KOPT-K1 (cell line): ENCODE results near the gene MAGEB1.

ENCODE experiments used
- H3K27ac ChIP-seq: fragments of 200-600 bp; sonication (generic); 2 replicates; pipeline ENCODE4 v1.5.1; 2016; ENCODE audit warnings: antibody characterized with exemption, mild to moderate bottlenecking, low read depth, low read length; ENCODE audit not compliant: poor library complexity, severe bottlenecking
- H3K36me3 ChIP-seq: fragments of 200-600 bp; sonication (generic); 2 replicates; pipeline ENCODE4 v1.5.1; 2017; ENCODE audit warnings: antibody characterized with exemption, mild to moderate bottlenecking, low read length, moderate library complexity; ENCODE audit not compliant: insufficient read depth
- H3K9me3 ChIP-seq: fragments of 200-600 bp; sonication (generic); 2 replicates; pipeline ENCODE4 v1.5.1; 2017; ENCODE audit warnings: antibody characterized with exemption, low read length, mild to moderate bottlenecking; ENCODE audit not compliant: insufficient read depth, poor library complexity, severe bottlenecking

Gene MAGEB1

GRCh38 chrX:30246769-30247489 lies at the start of gene MAGEB1:
Gene MAGEB1 (plus strand): TSS chrX:30247146. CDS start chrX:30250494, 3,348 bp downstream.
- Histone ChIP-seq H3K36me3 (no peaks in the 10 kb centered on the region), H3K27ac (no peak within 1 kb of the TSS), H3K9me3 (no peaks in the 10 kb centered on the region)

- Histone ChIP-seq H3K9me3 (no peaks in the 10 kb centered on the region), H3K36me3 (no peaks in the 10 kb centered on the region), H3K27ac (no peak overlapping the region)
These were observed 34.8 kb upstream of the MAGEB1 start for GRCh38 chrX:30212172-30212571.

GRCh38 chrX:30215357-30215843 lies 31.5 kb upstream of the MAGEB1 start, which contains the start of gene MAGEB2:
Gene MAGEB2 (plus strand): TSS chrX:30215563. CDS start chrX:30218581, 3,018 bp downstream.
- Histone ChIP-seq H3K36me3 (no peaks in the 10 kb centered on the region), H3K9me3 (no peaks in the 10 kb centered on the region), H3K27ac (no peak within 1 kb of the TSS)

- Histone ChIP-seq H3K9me3 (no peaks in the 10 kb centered on the region), H3K27ac (no peak overlapping the region), H3K36me3 (no peaks in the 10 kb centered on the region)
These were observed 29.5 kb upstream of the MAGEB1 start for GRCh38 chrX:30217465-30217864.

DNA sequence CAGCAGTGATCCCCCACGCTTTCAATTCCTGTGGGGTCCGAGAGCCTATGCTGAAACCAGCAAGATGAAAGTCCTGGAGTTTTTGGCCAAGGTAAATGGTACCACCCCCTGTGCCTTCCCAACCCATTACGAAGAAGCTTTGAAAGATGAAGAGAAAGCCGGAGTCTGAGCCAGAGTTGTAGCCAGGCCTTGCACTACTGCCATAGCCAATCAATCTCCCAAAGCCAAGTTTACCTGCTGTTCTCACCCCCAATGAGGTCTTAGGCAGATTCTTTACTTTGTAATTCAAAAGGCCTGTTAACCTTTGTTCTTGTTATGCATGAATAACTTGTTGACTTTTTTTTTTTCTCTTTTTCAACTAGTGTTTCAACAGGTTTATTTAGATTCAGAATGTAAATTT lies 27.6 kb upstream of the MAGEB1 start:
- H3K27ac ChIP-seq: no peak overlapping the region
- no peaks in the 10 kb centered on the region for H3K36me3 ChIP-seq
- no peaks in the 10 kb centered on the region for H3K9me3 ChIP-seq

- no peaks in the 10 kb centered on the region for H3K36me3 ChIP-seq
- no peak overlapping the region for H3K27ac ChIP-seq
- H3K9me3 ChIP-seq: no peaks in the 10 kb centered on the region
These were observed 26.3 kb upstream of the MAGEB1 start for GRCh38 chrX:30220661-30221060.

- no peaks in the 10 kb centered on the region for H3K9me3 ChIP-seq
- no peaks in the 10 kb centered on the region for H3K36me3 ChIP-seq
- H3K27ac ChIP-seq: no peak overlapping the region
These were observed 22.4 kb upstream of the MAGEB1 start for GRCh38 chrX:30224536-30224935.

- no peaks in the 10 kb centered on the region for H3K36me3 ChIP-seq
- no peak overlapping the region for H3K27ac ChIP-seq
- no peaks in the 10 kb centered on the region for H3K9me3 ChIP-seq
These were observed 18.4 kb upstream of the MAGEB1 start for GRCh38 chrX:30228526-30228925.

GRCh38 chrX:30230395-30230794 lies 16.6 kb upstream of the MAGEB1 start, which contains the start of gene MAGEB3:
Gene MAGEB3 (plus strand): TSS chrX:30230657. CDS start chrX:30235925, 5,268 bp downstream.
- H3K9me3 ChIP-seq: no peaks in the 10 kb centered on the region

DNA sequence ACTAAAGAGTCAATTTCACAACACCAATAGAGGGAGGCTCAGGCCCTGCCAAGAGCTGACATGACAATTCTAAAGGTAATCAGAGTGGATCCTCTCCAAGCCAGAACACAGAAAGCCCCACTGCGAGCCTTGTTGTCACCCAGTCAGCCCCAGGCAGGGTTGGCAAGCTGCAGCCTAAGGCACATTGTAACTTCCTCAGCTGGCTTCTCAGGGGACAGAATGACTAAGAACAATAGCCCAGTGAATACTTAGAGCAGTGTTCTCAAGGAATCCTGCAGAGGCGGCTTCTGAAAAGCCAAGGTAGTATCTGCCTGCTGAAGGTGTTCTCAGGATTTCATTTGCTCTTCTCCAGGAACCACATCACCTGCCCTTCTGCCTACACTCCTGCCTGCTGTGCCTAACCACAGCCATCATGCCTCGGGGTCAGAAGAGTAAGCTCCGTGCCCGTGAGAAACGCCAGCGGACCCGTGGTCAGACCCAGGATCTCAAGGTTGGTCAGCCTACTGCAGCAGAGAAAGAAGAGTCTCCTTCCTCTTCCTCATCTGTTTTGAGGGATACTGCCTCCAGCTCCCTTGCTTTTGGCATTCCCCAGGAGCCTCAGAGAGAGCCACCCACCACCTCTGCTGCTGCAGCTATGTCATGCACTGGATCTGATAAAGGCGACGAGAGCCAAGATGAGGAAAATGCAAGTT lies 5.1 kb upstream of the MAGEB1 start, which contains the start of gene MAGEB4:
MAGEB4 (plus strand) TSS at position 277 of the 692 bp plus-strand sequence; CDS start at position 413, 136 bp downstream.
- Histone ChIP-seq H3K27ac (no peak within 1 kb of the TSS), H3K9me3 (no peaks in the 10 kb centered on the region), H3K36me3 (no peaks in the 10 kb centered on the region)

More at GRCh38 chrX:30230395-30230794, 16.6 kb upstream of the MAGEB1 start, which contains the start of gene MAGEB3:
- Histone ChIP-seq H3K36me3 (no peaks in the 10 kb centered on the region), H3K27ac (no peak within 1 kb of the TSS)

GRCh38 chrX:30248854-30249253 lies 1.9 kb downstream of the MAGEB1 start:
- no peak overlapping the region for H3K27ac ChIP-seq
- no peaks in the 10 kb centered on the region for H3K36me3 ChIP-seq
- H3K9me3 ChIP-seq: no peaks in the 10 kb centered on the region

DNA sequence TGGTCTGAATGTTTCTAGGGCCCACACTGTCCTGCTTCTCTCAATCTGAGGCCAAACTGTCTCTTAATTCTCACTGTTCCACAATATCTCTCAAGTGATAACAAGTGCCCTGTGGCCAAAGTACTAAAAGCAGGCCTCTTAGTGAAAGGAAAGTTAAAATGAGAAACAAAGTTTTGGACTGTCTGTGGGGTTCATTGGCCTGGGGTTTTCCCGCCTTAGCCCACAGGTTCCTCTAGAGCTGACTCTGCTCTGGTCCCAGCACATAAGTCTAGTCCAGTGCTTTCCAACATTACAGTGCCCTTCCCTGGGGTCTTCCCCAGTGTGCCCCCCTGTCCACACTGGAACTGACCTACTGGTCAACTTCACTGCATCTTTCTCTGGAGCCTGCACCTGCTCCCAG lies 6.3 kb downstream of the MAGEB1 start:
- H3K36me3 ChIP-seq: no peaks in the 10 kb centered on the region
- no peaks in the 10 kb centered on the region for H3K9me3 ChIP-seq
- H3K27ac ChIP-seq: no peak overlapping the region

GRCh38 chrX:30259927-30260326 lies 13.0 kb downstream of the MAGEB1 start:
- no peak overlapping the region for H3K27ac ChIP-seq
- H3K36me3 ChIP-seq: no peaks in the 10 kb centered on the region

DNA sequence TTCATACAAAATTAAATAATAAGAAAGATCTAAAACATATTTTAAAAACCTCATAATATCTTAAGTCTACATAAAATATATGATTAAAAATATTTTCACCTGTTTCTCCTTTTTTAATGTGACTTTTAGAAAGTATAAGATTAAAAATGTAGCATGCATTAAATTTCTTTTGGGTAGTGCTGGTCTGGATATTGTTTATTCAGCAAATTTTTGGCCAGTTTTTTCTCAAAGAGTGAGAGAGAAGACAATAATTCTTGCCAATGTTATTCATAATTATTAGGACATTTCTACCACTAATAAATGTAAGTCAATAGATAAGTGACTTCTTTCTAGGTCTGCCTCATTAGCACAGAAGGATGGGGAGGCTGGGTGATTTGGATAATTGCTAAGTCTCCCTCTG lies 14.1 kb downstream of the MAGEB1 start:
- Histone ChIP-seq H3K27ac (no peak overlapping the region), H3K9me3 (no peaks in the 10 kb centered on the region), H3K36me3 (no peaks in the 10 kb centered on the region)

More at GRCh38 chrX:30259927-30260326, 13.0 kb downstream of the MAGEB1 start:
- no peaks in the 10 kb centered on the region for H3K9me3 ChIP-seq

DNA sequence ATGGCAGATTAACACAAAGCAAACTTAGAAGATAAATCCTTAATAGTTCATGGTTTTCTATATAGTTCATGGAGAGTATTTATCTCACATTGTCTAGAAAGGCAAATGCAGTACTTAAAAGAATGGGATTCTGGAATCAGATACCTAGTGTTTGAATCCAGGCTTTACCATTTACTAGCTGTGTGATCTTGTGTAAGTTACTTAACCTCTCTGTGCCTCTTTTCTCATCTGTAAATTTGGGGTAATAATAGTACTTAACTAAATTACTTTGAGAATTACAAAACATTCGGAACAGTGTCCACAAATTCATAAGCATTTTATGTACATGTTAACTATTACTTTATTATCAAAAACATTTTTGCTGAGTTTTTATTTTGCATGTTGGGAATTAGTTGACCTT lies 15.8 kb downstream of the MAGEB1 start:
- Histone ChIP-seq H3K9me3 (no peaks in the 10 kb centered on the region), H3K27ac (no peak overlapping the region), H3K36me3 (no peaks in the 10 kb centered on the region)
